Islet precursor cell (in vitro differentiated cells): Measurements from ENCODE around the gene HBS1L.

ENCODE experiments used
- DNase-seq: peaks from one replicate; pipeline ENCODE4 v3.0.0-alpha.2; 2018

Gene HBS1L

DNA sequence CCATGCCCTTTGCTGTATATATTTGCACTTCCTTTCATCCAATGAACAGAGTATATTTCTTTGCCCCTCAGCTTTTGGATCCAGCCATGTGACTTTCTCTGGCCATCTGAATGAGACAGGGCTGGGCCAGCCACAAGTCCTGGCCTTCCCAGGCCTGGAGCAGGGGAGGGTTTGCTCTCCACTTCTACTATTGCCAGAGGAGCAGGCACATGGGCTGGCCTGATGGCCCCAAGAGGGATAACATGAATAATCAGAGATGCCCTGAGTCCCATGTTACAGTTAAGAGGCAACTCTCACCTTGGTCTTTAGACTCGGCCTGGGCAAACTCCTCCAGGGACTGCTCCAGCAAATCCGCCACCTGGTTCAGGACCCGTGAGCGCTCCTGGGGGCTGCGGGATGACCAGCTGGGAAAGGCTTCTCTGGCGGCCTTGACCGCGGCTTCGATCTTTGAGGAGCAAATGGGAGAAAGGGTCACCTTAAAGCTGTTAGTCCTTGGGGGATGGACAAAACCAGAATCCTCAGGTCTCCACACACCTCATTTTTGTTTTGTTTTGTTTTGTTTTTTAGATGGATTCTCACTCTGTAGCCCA, 111.0 kb downstream of the HBS1L start:
- no peak for DNase-seq

DNA sequence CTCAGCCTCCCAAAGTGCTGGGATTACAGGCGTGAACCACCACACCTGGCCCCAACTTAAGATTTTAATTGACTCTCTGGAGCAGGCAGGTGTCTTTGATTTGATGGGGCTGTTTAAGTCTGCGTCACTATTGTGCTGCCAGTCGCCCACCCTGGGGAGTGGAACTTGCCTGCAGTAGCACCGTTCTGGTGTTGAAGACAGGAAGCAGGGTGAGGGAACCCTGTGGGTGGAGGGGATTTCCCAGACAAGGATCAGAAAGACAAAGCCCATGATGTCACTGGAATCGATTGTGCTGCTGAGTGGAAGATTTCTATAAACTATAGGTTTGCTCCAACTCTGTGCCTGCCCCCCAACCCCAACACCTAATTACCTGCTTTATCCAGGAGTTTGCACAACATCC, 115.7 kb downstream of the HBS1L start:
- DNase-seq: no peak

DNA sequence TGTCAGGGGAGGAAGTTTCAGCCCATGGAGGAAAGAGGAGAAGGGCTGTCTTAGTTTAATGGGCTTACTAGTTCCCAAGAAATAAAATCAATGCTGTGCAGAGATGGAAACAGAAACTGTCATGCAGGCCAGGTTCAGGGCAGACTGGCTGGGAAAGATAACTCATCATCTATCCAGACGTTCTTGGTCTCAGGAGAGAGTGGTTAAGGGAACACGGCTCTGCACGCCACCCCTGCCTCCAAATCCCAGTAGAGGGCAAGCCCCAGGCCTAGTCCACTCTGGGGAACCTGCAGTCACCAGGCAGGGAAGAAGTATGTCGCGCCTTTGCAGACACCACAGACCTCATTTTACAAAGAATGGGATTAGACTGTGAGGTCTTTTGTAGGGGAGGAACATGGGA, 117.2 kb downstream of the HBS1L start:
- no peak for DNase-seq

DNA sequence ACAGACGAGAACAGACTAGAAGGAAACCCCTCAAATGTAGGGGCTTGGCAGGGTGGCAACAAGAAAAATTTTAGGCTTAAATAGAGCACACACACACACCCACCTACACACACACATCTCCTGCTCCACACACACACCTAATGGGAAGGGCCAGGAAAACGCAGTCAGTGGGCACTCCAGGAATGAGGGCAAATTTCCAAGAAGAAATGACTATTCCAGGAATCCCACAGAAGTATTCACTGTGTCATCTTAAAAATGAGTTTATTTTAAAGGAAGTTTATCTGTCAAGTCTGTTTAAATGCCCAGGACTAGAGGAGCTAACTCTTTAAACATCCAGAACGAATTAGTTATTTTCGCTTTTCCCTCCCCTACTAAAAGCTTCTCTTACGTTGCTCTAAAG, 117.7 kb downstream of the HBS1L start:
- DNase-seq: no peak

DNA sequence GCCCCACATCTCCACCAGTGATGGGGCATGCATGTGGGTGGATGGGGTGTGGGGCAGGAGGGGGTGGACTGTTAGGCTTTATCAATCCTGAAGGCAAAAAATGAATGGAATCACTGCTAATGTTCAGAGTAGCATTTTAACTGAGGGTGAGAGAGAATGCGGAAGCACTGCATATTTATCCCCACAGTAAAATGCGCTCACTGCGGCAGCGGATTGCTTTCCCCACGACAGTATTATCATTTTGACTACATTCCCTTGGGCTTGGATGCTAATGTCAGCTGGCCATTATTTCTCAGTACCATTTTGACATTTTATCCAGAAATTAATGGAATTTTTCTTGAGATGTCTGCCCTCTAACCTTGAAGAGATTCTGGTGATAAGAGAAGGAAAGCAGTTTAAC, 118.1 kb downstream of the HBS1L start:
- no peak for DNase-seq

DNA sequence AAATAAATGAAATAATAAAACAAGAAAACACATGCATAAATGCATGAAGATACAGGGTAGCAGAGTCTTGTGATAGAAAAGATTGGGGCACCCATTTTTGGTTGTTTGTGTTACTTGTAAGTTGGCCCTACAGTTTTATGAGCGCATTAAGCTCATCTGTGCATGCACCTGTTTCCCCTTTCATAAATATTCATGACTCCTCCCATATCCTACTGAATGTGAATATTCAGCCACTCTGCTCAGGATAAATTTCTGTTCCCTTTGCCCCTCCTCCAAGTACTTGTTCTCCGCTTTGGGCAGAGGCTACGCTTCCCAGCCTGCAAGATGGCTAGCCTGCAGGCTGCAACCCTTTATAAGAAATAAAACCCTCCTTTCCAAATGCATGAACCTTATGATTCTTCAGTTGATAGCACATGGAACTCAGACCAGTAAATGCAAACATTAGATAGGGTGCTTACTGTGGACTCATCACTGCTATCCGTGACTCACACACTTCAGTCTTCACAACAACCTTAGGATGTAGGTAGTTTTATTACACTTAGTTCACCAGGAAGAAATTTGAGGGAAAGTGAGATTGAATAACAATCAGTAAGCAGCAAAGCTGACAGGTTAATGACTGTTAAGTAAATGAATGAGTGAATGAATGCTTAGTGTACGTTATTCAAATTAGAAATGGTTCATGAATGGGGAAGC, 119.7 kb downstream of the HBS1L start:
- DNase-seq: no peak

DNA sequence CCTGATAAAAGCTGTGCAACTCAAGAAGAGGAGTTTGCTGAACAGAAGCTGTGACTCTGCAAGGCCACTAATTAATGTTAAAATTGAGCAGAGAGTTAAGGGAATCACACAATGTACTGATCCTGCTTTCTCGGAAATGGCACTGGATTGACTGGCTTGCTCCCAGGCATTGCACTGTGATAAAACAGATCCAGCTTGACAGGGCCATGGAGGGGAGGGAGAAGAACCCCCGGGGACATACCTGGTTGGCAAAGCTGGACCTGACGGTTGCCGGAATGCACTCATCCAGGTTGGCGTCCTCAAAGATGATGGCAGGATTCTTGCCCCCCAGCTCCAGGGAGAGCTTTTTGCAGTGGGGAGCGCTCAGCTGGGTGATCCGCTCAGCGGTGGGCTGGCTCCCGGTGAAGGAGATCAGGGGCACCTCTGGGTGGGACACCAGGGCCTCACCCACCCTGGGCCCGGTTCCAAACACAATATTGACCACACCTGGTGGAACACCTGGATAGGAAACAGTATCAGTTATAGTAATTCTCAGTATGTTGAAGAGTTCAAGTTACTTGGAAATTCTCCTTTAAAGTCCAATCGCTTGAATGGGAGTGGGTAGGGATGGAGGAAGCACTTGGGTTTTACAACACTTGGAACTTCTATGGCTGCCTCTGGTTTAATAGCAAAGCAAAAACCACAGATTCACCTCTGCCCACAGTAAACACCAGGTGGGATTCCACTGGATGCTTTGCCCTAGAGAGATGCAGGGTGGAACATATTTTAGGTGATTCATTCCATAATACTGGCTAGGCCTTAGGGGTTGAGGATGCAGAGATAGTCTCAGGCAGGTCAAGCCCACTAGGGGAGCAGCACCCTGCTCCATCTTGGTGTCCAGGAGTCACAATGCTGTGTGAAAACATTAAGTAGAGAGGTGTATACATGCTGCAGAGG, 121.8 kb downstream of the HBS1L start:
- DNase-seq: no peak

DNA sequence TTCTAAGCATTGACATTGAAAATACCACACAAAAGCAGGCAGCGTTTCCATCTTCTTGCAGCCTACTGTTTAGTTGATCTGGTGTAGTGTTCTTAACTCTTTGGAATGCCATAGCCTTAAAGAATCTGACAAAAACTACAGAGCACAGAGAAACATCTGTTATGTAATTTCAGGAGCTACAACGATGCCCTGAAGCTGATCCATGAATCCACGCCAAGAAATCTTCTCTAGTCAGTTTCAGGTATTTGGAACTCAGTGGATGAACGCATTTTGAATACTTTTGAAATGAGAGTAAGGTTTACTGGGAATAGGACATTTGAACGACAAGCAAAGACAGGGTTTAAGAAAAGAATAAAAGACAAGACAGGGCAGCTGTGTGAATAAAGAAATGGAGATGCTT, 122.5 kb downstream of the HBS1L start:
- DNase-seq: no peak

DNA sequence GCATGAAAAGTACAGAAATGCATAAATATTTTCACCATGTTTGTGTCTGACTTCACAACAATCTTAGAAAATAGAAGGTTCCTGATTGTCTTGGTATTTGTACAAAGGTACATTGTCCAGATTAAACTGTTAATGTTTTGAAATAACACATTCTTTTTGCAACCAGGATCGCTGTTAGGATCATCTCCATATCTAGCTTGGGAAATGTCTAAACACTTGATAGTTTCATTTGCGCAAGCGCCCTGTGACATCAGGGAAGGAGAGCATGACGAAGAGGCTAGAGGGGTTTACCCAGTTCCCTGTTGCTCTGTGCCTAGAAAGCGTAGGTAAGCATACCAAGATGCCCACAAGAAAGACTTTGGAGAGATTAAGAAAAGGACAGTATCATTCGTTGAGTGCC, 124.2 kb downstream of the HBS1L start:
- no peak for DNase-seq

DNA sequence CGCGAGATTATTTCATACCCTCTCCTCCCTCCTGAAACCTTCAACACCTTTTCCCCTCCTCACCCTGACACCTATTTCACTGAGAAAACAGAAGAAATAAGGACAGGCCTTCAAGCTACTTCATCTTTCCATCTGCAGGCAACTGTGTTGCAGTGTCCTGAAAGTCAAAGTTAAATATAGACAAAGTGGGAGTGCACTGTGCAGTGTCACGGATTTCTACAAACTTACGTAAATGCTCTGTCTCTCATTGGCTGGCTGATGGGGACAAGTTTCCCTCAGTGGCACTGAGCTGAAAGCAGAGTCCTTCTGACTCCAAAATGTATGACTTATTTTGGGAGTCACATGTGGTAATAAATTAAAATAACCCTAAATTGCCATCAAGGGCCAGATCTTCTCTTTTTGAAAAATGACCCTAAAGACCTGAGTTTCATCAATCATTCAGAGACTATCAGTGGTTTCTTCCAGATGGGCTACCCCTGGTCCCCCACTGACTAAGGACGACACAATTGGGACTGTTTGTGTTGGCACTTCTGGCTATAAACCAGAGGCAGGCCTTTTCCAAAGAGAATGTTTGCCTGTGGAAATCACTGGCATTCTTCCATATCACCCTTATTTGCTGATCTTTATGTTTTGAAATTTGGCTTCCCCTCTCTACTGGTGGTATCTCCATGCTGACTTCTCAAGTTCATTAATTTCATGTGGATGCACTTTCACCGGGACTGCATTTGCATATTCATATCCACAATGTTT, 126.3 kb downstream of the HBS1L start:
- no peak for DNase-seq

DNA sequence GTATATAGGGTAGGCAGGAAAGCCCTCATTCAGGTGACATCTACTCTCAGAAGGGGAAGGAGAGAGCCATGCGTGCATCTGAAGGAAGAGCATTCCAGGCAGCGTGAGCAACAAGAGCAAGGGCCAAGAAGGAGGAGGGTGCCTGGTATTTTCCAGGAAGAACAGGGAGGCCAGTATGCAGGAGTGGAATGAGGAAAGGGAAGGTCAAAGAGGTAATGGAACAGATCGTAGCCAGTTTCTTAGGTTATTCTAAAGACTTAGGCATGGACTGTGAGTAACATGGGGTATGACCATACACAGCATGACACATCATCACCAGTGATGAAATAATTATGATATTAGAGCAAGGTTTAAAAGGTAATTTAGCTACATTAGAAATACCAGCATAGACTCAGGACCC, 128.8 kb downstream of the HBS1L start:
- no peak for DNase-seq

DNA sequence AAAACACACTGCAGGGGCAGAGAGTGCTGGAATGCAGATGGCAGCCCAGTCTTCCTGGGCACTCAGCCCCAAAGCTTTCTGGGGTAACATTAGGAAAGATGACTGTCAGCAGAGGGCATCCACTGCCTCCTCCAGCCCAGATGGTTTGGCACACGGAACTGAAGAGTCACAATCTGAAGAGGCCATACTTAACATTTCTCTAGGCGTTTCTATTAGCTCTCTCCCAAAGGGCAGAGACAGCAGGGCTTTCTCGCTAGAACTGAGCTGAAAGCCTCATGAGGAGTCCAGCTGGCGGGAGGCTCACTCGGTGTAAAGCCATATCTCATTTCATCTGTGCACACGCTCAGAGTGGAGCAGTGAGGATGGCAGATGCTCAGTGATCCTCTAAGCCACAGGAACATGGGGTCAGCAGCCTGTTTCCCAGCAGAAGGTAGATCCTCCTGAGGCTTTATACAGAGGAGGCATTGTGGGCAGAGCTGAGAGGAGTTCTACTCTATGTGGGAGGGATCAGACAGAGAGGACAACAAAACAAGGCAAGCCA, 132.8 kb downstream of the HBS1L start:
- no peak for DNase-seq

DNA sequence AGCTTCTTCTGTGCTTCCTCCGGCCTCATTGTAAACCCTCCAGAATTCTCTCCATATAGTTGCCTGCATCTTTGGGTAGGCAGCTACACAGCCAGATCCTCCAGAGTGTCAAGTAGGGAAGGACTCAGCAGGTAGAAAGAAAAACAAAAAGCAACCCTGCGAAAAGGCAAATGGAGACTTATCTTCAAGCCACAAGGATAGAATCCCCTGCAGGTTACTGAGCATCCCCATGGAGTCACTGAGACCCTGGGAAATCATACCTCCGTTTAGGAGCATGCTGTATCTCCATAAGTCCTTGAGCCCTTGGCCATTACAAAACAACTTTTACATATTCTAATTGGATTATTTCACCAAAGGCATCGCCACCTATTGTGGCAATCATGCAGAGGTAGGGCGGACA, 133.3 kb downstream of the HBS1L start:
- no peak for DNase-seq

DNA sequence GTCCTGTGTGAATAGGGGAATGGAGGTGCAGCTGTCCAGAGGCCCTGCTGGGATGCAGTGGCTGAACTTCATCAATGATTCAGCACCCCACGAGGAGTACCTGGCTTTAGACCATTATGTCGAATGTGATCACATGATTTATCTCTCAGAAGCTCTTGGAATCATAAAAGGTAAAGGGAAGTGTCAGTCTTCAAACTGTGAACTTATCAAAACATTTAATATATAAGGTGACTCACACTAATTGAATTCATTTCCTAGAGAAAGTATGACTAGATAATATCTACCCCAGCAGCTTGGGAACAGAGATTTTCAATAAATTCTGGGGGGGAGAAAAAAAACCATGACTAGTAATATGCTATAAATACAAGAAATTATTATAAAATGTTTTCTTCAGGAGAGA, 134.2 kb downstream of the HBS1L start:
- no peak for DNase-seq

DNA sequence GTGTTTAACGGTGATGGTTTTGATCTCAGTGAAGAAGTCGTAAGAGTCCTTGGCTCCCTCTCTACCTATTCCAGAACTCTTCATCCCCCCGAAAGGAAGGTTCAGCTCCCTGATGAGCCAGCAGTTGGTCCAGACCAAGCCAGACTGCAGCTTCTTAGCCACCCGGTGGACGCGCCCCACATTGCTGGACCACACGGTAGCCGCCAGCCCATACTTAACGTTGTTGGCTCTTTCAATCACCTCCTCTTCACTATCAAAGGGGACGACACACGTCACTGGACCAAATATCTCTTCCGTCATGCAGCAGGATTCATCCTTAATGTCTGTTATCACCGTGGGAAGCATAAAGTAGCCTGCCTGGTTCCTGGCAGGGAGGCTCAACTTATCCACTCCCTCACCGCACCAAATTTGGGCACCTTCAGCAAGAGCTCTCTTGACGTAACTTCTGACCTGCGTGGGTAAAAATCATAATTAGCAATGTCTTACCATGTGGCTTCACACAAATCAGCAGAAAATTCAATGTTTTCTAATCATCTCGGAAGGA, 136.1 kb downstream of the HBS1L start:
- DNase-seq: no peak

DNA sequence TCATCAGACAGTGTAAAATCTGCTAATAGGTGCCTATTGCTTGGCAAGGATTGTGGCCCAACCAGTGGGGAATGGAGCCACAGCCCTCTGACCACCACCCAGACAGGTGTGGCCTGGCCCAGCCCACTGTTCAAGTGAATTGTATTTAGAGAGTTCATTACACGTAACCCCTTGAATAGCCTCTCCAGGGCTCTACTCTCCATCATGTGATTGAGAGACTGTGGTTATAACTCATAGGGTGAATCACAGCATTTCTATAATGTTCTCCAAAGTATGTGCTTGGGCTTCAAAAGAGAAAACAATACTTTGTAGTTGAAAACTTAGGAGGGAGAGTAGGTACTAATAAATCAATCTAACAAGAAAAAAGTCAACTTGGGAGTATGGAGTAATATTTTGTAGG, 143.1 kb downstream of the HBS1L start:
- DNase-seq: no peak

DNA sequence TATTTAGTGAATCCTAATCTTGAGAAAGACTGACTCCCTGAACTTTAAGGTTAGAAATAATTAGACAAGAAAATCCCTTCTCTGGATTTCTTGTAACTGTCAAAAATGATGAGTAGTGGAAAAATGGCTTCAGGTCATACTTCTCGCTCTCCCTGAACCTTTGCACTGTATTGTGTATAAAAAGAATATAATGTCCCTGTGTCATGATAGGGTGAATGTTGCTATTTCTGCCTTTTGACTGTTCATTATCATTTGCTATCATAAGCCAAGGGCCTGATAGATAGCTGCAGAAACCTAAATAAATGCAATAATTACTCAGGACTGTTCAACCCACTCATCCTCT, 144.1 kb downstream of the HBS1L start:
- no peak for DNase-seq
